Measurements from ENCODE around the gene STK11.

DNA sequence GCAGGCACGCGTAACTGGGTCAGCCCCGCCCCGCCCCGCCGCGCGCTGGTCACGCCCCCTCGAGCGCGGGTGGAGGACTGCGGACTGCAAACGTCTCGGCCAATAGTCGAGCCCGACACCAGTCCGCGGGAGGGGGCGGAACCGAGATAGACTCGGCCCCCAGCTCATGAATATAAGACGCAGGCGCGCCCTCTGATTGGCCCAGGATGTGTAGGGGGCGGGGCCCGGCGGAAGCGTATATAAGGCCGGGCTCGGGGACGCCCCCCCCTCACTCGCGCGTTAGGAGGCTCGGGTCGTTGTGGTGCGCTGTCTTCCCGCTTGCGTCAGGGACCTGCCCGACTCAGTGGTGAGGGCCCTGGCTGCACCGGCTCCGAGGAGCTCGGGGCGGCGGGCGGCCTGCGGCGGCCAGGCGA, 63.5 kb downstream of the STK11 start, which contains the start of gene CIRBP:
- TF ChIP-seq POLR2A (IDR thresholded peaks at IDR 0.05): peak; percentile 100
- TF ChIP-seq, protein P1, sequence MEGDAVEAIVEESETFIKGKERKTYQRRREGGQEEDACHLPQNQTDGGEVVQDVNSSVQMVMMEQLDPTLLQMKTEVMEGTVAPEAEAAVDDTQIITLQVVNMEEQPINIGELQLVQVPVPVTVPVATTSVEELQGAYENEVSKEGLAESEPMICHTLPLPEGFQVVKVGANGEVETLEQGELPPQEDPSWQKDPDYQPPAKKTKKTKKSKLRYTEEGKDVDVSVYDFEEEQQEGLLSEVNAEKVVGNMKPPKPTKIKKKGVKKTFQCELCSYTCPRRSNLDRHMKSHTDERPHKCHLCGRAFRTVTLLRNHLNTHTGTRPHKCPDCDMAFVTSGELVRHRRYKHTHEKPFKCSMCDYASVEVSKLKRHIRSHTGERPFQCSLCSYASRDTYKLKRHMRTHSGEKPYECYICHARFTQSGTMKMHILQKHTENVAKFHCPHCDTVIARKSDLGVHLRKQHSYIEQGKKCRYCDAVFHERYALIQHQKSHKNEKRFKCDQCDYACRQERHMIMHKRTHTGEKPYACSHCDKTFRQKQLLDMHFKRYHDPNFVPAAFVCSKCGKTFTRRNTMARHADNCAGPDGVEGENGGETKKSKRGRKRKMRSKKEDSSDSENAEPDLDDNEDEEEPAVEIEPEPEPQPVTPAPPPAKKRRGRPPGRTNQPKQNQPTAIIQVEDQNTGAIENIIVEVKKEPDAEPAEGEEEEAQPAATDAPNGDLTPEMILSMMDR (IDR thresholded peaks at IDR 0.05): no peak
